Right renal pelvis (tissue), 4 donors: Measurements from ENCODE around the gene POLR1H. TPM values are rescaled to one million over a fixed set of nuclear protein-coding genes. Genes with fewer than 3 reads are reported as not detected.

Source experiments
- polyA plus RNA-seq, 4 donors: library from polyadenylated mRNA; unstranded; fragments of 120-200 nt; gene quantifications; one replicate each; pipeline ENCODE4 v1.2.1, GENCODE V29; 2013; ENCODE audit not compliant: insufficient read length in 4 of 4

The POLR1H gene
- polyA plus RNA-seq, 4 donors: 34.6 to 44.2 (median 40.3) TPM

Other genes with a start within 250 kb of the POLR1H start
- gene HLA-G, start 233.4 kb upstream of the POLR1H start, polyA plus RNA-seq: 10 to 100 TPM in 1 of 4 donors, 1 to 10 TPM in 2, under 1 TPM in 1; 0.53 to 11.2 (median 4.6) TPM
- 100 to 1,000 TPM; 174 to 217 (median 213) TPM for gene HLA-A, start 118.7 kb upstream of the POLR1H start, polyA plus RNA-seq
- 10 to 100 TPM; 67.9 to 74.9 (median 71.9) TPM for gene PPP1R11, start 5.9 kb downstream of the POLR1H start, polyA plus RNA-seq
- 1 to 10 TPM; 1.3 to 1.6 (median 1.5) TPM for gene RNF39, start 14.5 kb downstream of the POLR1H start, polyA plus RNA-seq
- gene TRIM31, start 51.8 kb downstream of the POLR1H start, polyA plus RNA-seq: not detected
- gene TRIM40, start 74.9 kb downstream of the POLR1H start, polyA plus RNA-seq: under 1 TPM in 2 of 4 donors, not detected in 2; 0.06 to 0.14 TPM
- under 1 TPM; 0.47 to 0.64 (median 0.52) TPM for gene TRIM10, start 99.9 kb downstream of the POLR1H start, polyA plus RNA-seq
- gene TRIM15, start 102.3 kb downstream of the POLR1H start, polyA plus RNA-seq: under 1 TPM; 0.13 to 0.41 (median 0.25) TPM
- gene TRIM26, start 152.1 kb downstream of the POLR1H start, polyA plus RNA-seq: 10 to 100 TPM; 35.7 to 43.8 (median 42.2) TPM